DMS153 treated with DMSO at 0.1 percent for 48 hours (cell line): Measurements from ENCODE around the gene LDLRAD3.

Source experiments
- DNase-seq: peaks from one replicate; lab custom pipeline; 2025; ENCODE audit not compliant: unreplicated experiment; lab: John Stamatoyannopoulos, UW

Gene LDLRAD3

DNA sequence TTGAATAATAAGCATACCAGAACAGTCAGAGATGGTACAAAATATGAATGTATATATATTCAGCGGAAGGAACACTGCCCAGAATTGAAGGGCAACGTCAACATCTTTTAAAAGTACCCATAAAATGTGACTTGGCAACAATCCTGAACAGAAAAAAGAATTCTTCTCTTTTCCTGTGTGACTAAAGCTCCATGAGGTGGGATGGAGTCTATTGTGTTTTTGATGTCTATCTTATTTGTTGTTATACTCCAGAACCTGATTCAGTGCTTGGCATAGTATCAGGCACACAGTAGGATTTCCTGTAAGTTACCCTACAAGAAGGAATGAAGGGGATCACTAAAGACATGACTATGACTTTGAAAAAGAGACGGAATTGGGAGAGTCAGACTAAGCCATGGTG, 10.3 kb downstream of the LDLRAD3 start:
- DNase-seq: no peak

DNA sequence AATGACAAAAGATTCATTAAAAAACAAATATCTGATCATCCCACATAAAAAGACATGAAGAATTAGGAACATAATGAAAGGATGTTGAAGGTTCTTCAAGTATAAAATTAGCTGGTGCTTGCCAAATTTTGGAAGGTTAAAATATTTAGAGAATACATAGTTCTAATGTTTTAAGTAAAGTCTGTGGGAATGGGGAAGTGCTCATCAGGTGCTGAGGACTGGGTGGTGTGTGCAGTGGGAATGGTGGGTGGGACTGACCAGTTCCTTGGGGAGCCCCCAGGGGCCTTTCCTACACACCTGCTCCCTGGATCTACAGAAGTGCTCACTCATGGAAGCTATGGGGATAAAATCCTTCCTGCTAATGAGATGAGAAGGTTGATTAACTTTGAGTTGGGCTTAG, 11.8 kb downstream of the LDLRAD3 start:
- no peak for DNase-seq

DNA sequence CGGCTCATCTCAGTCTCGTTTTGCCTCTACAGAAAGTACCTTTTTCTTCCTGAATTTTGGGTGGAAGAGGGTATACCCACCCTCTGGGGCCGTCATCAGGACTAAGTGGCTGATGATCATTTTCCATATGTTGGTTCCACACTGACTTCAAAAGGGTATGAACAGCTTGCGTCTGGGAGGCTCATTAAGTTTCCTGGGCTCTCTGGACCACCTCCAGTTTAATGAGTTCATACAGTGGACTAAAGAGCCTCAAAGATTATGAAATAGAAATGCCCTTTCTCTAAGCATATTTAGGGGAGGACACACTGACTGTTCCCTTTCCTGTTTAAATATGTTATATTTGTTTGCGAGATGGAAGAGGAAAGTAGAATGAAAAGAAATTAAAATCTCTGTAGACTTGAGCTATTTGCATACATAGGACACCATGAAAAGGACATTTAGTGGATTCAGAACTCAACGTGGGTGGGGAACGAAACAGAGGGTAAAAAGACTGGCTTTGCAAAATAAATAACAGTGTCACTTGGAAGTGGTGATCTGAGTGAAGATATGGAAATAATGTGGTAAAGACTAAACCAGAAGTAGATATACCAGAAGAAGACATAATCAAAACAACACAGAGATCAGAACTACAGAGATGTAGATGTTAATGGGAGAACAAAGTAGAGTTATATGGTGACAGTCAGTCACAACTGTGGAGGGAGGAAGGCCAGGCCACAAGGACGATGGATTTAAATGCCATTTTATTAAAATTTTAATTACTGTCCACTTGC, 18.7 kb downstream of the LDLRAD3 start:
- no peak for DNase-seq

DNA sequence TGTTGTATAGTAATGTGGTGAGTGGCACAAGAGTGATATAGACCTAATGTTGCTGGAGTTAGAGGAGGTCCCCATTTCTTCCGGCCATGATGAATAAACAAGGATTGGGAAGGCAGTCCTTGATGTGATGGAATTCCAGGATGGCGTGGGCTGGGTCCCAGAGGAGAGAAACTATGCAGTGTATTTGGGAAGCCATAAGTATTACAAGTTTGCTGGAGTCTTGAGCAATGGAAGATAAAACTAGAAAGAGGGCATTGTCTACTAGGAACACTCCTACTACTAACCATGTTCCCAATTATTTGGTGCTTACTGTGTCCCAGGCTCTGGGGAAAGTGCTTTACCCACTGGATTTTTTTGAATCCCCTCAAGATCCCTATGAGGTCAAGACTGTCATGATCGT, 20.0 kb downstream of the LDLRAD3 start:
- DNase-seq: no peak

DNA sequence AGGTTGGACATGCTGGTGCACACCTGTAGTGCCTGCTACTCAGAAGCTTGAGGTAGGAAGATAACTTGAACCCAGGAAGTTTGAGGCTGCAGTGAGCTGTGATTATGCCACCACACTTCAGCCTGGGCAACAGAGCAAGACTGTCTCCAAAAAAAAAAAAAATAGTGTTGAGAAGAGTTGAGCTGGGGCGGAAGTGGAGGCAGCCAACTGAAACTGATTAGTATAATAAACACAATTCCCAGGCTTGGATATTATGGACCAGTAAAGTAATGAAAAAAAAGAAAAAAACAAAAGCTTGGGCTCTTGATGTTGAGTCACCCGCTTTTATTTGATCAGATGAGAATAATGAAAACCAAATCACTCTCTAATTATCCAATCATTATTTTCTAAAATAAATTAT, 21.0 kb downstream of the LDLRAD3 start:
- DNase-seq: no peak

DNA sequence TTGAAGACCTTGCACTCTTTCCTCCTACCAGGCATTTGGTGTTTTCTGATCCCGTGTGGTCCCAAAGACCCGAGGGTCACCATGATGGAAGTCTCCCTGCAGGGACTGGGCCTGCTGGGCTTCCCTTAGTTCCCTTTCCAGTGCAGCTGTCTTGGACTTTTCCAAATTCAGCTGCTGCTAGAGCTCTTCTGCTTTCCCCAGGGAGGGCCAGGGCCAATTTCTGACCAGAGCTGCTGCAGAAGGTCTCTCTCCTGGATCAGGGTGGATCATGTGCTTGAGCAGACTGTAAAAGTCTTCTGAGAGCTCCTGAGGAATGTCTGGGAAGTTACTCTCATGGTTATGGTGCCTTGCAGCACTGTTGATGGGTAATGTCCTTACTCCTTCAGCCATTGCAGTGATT, 23.2 kb downstream of the LDLRAD3 start:
- no peak for DNase-seq

DNA sequence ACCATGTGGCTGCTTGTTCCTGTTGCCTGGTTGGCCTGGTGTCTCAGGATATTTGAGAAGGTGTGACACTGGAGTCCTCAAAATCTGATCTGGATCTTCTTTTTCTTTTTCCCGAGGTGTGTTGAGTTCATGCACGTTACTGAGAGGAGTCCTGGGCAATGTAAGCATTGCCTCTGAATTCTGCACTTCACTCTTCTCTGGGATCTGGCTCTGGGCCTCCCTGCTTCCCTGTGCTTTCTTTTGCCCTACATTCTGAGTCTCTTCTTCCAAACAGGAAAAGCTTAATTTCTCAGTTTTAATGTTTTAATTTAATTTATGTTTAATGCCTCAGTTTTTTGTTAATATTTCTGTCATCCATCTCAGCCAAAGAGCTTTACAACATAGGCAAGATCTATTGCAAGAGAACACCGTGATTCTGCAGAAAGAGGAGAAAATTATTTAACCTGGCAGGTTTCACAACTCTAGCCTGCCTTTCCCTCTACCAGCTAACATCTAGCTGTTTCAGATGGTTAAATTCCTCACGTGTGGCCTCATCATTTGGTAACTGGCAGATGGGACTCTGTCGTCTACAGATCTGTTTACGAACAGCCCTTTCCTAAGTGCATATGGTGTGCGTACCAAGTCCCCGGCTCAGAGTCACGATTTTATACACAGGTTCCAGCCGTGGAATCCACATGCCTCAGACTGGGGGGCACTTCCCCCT, 24.7 kb downstream of the LDLRAD3 start:
- no peak for DNase-seq

DNA sequence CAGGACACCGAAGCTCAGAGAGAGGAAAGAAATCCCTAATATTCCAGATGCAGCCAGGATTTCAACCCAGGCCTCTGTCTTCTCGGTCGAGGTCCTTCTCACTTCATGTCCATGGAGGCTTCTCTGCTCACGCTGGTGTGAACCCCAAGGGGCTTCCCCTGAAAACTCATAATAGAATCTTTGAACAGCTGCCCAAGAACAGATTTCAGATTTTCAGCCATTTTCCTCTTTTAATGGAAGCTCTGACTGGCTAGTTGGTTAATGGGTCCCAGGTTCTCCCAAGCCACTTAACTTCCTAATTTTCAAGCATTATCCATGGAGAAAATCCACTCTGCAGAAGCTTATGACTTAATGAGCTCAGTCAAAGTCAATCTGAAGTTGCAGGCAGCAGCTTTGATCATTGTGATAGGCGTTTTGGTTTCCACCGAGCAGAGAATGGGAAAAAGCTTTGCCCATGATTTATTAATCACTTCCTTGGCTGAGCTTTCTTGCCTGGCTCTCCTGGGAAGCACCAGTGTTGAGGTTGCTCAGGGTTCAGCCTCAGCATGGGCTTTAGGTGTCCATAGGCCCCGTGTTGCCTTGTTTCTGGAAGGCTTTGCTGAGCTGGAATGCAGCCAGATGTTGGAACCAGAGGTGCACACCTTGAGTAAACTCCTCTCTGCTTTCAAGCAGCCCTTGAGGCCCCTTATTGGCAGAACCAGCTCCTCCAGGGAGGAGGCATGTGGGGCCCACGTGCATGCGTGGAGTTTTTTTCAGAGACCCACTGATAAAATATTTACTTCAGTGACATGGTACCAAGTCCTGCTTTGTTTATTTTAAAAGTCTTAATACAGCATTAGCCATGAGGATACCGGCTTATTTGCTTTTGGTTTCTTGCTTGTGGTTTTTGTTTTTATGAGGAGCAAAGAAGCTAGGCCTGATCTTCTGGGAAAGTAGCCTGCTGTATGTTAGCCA, 25.5 kb downstream of the LDLRAD3 start:
- DNase-seq: no peak

DNA sequence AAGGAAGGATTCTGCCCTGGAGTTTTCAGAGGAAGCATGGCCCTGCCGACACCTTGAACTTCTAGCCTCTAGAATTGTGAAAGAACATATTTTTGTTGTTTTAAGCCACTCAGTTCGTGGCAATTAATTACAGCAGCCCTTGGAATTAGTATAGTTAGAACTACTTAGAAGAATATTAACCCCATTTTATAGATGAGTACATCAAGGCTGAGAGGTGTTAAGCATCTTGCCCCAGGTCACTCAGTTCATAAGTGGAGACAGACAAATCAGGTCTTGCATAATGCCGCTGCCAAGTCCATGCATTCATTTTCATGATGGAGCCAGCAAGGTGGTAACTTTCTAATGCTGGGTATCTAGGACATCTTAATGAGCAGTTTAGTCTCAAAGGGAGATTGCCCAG, 26.6 kb downstream of the LDLRAD3 start:
- no peak for DNase-seq

DNA sequence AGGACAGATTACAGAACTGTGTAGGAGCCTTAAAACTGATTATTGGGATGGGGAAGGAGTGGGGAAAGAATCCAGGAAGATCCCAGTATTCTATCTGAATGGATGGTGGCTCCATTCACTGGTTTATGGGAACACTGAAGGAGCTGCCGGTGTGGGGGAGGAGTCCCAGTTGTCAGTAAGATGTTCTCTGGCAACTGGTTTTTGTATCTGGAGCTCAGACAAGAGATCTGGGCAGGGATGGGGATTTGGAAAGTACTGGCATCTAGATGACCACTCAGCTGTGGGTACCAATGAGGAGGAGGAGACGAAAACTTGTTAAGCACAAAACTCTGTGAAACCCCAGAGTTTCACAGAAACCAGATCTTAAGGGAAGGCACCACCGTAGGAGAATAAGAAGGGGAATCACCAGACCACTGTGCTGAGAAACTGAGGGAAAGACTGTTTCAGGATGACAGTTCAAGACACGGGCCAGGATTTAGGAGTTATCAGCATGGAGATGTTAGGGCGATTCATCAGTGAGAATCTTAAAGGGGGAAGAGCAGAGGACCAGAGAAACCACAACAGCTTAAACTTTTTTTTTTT, 28.1 kb downstream of the LDLRAD3 start:
- DNase-seq: no peak

DNA sequence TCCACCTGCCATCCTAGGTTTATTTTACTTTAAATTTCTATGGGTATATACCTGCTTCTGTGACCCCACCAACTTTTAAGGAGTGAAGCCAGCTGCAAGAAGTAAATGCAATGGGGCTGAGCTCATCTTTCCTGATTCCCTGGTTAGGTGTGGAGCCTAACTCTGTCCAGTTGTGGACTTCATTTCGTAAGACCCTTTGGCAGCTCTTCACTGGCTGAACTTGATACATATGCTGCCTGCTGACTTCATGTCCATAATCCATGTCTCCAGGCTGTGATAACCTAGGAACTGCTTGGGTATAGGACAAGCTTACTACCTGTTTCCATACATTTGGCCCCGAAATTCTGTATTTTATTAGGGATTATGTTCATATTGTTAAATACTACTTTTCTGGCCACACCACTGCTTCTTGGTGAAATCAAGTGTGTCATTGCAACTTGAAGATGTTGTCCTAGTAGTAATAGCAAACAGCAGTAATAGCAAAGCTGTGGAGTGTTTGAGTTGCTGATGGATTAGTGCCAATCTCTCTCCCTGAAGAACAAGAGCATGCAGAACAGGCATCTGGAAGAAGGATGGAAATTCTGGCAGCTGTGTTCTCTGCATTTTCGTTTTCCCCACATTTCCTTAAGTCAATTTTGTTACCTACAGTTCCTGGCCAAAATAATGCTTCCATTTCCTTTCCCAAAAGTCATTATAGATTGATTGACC, 31.2 kb downstream of the LDLRAD3 start:
- no peak for DNase-seq

DNA sequence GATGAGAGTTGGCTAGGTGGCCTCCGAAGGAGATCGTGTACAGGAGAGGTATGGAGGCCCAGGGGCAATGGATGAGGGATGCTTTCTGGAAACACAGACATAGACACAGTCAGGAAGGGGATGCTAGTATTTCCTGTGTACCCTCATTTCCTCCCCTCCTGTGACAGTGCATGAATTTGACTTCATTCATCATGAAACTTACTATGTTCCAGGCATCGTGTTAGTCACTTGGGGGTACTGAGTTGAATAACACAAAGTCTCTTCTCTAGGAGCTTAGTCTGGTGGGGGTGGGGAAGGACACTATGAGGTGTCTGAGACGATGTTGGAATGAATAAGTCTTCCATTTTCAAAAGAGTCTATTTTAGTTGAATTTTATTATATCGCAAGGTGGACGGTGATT, 32.6 kb downstream of the LDLRAD3 start:
- DNase-seq: no peak

DNA sequence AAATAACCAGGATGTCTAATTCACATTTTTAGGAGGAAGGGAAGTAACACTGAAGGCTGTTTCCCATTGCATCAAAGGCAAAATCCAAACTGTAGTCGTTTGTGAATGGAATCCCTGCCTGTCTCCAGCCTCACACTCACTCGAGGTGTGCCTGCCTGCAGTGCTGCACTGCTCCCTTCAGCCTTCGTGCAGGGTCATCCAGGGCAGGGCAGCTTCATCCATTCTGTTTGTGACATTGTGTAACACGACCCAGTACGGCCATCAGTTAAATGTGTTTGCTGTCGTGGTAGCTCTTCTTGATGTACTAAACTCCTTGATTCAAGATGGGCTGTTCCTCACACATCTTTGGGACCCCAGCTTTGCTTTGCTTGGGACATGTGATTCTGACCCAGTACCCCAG, 34.3 kb downstream of the LDLRAD3 start:
- DNase-seq: no peak

DNA sequence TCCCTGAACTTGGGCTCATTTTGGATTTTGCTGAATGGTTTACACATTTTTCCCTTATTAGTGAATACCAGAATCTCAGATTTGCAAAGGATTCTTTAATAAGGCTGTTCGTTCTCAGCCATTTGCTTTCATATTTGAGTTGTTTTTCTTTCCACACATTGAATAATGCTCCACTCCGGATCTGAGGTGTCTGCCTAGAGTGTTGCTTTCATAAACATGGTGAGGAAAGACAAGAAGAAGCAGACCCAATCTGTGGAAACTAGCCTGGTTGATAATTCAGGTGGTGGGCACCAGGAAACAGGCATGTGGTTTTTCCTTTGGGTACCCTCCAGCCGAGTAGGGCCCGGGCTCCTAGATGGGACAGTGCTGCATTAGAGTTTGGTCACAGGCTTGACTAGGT, 35.0 kb downstream of the LDLRAD3 start:
- DNase-seq: no peak

DNA sequence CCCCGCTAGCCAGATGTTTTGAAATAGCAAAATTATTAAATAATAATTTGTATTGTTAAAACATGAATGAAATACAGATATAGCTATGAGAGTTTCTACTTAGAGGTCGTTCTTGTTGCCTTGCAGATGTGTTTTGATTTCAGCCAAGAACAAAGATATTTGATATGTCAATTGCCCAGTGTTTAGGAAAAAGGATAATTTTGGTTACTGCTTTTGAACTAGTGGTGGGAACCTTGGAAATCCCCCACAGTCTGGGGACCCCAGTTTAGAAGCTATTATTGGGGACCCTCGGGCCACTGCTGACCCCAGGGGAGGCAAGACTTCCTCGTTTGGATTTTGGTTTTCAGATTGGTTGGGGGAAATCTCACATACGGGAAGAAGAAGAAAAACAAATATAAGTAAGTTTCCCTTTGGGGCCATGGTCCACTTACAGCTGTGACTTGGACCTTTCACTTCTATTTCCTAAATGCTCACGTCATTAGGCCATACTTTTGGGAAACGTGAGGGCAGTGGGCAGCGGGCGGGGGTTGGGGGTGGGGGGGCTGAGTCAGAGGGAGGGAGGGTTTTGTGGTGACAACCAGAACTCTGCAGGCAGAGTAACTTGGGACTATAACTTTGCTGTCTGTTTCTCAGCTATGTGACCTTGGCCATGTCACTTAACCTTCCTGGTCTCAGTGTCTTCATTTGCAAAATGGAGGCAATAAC, 37.0 kb downstream of the LDLRAD3 start:
- DNase-seq: no peak

DNA sequence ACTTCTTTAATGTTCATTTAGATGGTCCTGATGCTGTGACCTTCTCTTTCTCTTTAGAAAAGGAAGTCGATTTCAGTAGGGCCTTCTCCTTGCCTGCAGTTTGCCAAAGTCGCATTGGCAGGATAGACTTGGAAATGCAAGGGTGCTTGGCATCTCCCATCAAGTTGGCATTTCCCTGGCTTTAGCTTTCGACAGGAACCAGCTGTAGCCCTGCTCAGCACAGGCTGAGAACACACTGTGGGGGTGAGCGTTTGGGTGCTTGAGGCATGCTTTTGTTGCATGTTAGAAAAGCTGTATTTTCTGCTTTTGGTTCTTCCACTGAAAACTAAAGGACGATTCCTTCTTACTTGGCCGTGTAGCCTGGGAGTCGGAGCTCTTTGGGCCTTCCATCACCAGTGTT, 37.7 kb downstream of the LDLRAD3 start:
- DNase-seq: no peak

DNA sequence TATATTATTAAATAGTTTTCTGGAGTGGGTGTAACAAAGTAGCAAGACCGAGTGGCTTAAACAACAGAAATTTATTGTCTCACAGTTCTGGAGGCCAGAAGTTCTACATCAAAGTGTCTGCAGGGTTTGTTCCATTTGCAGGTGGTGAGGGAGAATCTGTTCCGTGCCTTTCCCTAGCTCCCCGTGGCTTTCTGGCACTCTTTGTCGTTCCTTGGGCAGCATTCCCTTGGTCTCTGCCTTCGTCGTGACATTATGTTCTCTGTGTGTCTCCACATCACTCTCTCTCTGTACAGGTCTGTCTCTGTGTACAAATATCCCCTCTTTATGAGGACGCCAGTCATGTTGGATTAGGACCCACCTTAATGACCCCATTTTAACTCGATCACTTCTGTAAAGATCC, 38.2 kb downstream of the LDLRAD3 start:
- DNase-seq: no peak

DNA sequence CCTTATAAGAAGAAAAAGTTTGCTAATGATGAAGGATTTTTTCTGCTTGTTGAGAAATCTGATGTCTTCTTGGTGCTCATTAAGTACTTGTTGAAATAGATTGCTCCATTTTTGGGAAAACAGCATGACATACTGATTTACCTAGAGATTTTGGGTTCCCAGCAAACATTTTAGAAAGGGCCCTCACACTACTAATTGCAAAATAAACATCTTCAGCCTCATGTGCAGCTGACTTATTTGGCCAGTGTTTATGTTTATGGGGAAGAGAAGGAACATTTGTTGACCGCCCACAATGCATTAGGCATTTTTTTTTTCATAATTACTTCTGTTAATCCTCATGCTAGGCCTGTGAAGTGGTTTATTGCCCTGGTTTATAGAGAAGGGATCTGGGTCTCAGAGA, 40.1 kb downstream of the LDLRAD3 start:
- no peak for DNase-seq

DNA sequence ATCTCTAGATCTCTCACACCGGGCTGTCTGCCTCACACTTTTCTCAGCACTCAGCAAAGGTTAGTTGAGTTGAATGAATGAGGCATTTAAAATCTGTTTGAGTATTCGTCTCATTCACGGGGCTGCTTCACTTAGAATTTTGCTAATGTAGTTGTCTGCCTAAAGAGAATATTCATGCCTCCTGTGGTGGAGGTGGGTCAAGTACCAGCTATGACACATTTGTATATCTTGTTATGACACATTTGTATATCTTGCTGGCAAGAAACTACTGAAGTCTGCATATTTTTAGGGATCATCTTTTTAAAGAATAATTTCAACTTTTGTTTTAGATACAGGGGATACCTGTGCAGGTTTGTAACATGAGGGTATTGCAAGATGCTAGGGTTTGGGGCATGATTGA, 43.1 kb downstream of the LDLRAD3 start:
- no peak for DNase-seq

DNA sequence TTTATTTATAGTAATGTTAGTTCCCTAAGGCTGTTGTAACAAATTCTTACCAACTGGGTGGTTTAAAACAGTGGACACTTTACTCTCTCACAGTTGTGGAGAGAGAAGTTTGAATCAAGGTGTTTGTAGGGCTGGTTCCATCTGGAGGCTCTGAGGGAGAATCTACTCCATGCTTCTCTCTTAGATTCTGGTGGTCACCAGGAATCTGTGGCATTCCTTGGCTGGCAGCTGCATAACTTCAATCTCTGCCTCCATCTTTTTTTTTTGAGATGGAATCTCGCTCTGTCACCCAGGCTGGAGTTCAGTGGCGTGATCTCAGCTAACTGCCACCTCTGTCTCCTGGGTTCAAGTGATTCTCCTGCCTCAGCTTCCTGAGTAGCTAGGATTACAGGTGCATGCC, 46.3 kb downstream of the LDLRAD3 start:
- DNase-seq: no peak
